ENCODE results near the gene FSTL4. TPM values are rescaled to one million over a fixed set of nuclear protein-coding genes. Genes with fewer than 3 reads are reported as not detected.

Gene FSTL4
- total RNA-seq, 2 donors from 2014 or later, result not detected

GRCh38 chr5:133365738-133366137 lies 246.6 kb downstream of the FSTL4 start:
- peak; percentile 30 for DNase-seq (ENCODE audit: low spot score)
- H3K9me3 ChIP-seq, result no peaks in the 10 kb centered on the region
- no peaks in the 10 kb centered on the region for H3K36me3 ChIP-seq
- no peak for TF ChIP-seq CTCF (IDR thresholded peaks at IDR 0.05)
- peaks cover 0 to 11% of the 10 kb centered on the region in 2 donors for H3K4me1 ChIP-seq
- no peak overlapping the region for H3K4me3 ChIP-seq
- no peak overlapping the region for H3K27ac ChIP-seq
- no peaks in the 10 kb centered on the region for H3K27me3 ChIP-seq

GRCh38 chr5:133364936-133365707 lies 247.2 kb downstream of the FSTL4 start:
- peak in 1 of 2 donors; percentile 48 for TF ChIP-seq CTCF (IDR thresholded peaks at IDR 0.05)
- no peak for DNase-seq (ENCODE audit: low spot score)
- H3K4me3 ChIP-seq, result no peak overlapping the region
- no peaks in the 10 kb centered on the region for H3K27me3 ChIP-seq
- H3K27ac ChIP-seq, result no peak overlapping the region
- no peaks in the 10 kb centered on the region for H3K36me3 ChIP-seq
- H3K4me1 ChIP-seq, result peaks cover 0 to 4% of the 10 kb centered on the region in 2 donors
- H3K9me3 ChIP-seq, result no peaks in the 10 kb centered on the region

- no peaks in the 10 kb centered on the region for H3K27me3 ChIP-seq
- H3K9me3 ChIP-seq, result no peaks in the 10 kb centered on the region
- no peak for TF ChIP-seq CTCF (IDR thresholded peaks at IDR 0.05)
- H3K4me1 ChIP-seq, result no peaks in the 10 kb centered on the region
- no peak overlapping the region for H3K4me3 ChIP-seq
- no peaks in the 10 kb centered on the region for H3K36me3 ChIP-seq
- no peak overlapping the region for H3K27ac ChIP-seq
- DNase-seq (ENCODE audit: low spot score), result peak; percentile 44
These were observed 248.3 kb downstream of the FSTL4 start for GRCh38 chr5:133363807-133364587.

DNA sequence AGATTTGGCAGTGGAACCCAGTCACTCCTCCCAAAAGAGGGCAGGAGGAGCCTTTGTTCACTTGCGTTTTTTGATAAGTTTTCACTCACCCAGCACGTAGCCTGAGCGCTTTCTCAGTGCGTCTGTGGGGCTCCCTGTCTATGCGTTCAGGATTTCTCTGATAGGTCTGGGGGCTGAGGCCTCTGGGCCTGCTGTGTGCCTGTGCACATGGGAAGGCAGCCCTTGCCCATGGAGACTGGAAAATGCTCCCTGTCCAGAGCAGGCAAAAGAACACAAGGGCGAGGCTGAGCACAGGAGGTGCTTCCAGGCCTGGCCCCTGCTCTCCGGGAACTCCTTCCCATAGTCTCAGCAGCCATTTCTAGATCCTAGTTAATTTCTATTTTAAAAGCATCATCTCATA lies 249.9 kb downstream of the FSTL4 start:
- TF ChIP-seq CTCF (IDR thresholded peaks at IDR 0.05), result no peak
- peak; percentile 36 for DNase-seq (ENCODE audit: low spot score)
- Histone ChIP-seq H3K4me1 (no peaks in the 10 kb centered on the region), H3K9me3 (no peaks in the 10 kb centered on the region), H3K4me3 (no peak overlapping the region), H3K27ac (no peak overlapping the region), H3K27me3 (no peaks in the 10 kb centered on the region), H3K36me3 (no peaks in the 10 kb centered on the region)

GRCh38 chr5:133361922-133362321 lies 250.4 kb downstream of the FSTL4 start:
- DNase-seq (ENCODE audit: low spot score), result peak; percentile 26
- Histone ChIP-seq H3K27me3 (no peaks in the 10 kb centered on the region), H3K9me3 (no peaks in the 10 kb centered on the region), H3K36me3 (no peaks in the 10 kb centered on the region), H3K4me3 (no peak overlapping the region), H3K4me1 (no peaks in the 10 kb centered on the region), H3K27ac (no peak overlapping the region)
- TF ChIP-seq CTCF (IDR thresholded peaks at IDR 0.05), result no peak
